ENCODE measurements around the gene DKK2. TPM values are rescaled to one million over a fixed set of nuclear protein-coding genes. Genes with fewer than 3 reads are reported as not detected.
A peak's percentile ranks its signal among the peaks of the same experiment; 100 is the strongest.

Gene DKK2
- not detected in 2 replicates for total RNA-seq

GRCh38 chr4:107035819-107036583, at the start of gene DKK2:
Gene DKK2, minus strand, starts transcription at chr4:107036313. Its CDS starts 722 bp downstream, at chr4:107035591.
- Mint-ChIP-seq H3K36me3 (ENCODE audit: low read depth) (no peaks in the 10 kb centered on the region), H3K27me3 (peaks cover 61% of the 10 kb centered on the region), H3K27ac (peak within 1 kb of the TSS; percentile 62), H3K9me3 (peaks cover 6% of the 10 kb centered on the region), H3K4me3 (peak within 1 kb of the TSS; percentile 84), H3K4me1 (peaks cover 23% of the 10 kb centered on the region)
- DNase-seq, result peak; percentile 58
- intact Hi-C loops (cut with micrococcal nuclease), result no loop called here

GRCh38 chr4:107077192-107077591, 41.1 kb upstream of the DKK2 start:
- no peaks in the 10 kb centered on the region for H3K4me1 Mint-ChIP-seq
- no peak overlapping the region for H3K4me3 Mint-ChIP-seq

GRCh38 chr4:107072836-107073736, 37.0 kb upstream of the DKK2 start:
- H3K27ac Mint-ChIP-seq, result no peak overlapping the region
- H3K9me3 Mint-ChIP-seq, result no peaks in the 10 kb centered on the region
- intact Hi-C loops (cut with micrococcal nuclease), result no loop called here
- H3K36me3 Mint-ChIP-seq (ENCODE audit: low read depth), result no peaks in the 10 kb centered on the region
- DNase-seq, result no peak
- H3K27me3 Mint-ChIP-seq, result no peaks in the 10 kb centered on the region
- no peak overlapping the region for H3K4me3 Mint-ChIP-seq
- no peaks in the 10 kb centered on the region for H3K4me1 Mint-ChIP-seq

More at GRCh38 chr4:107077192-107077591, 41.1 kb upstream of the DKK2 start:
- H3K27me3 Mint-ChIP-seq, result no peaks in the 10 kb centered on the region
- intact Hi-C loops (cut with micrococcal nuclease), result no loop called here
- H3K36me3 Mint-ChIP-seq (ENCODE audit: low read depth), result no peaks in the 10 kb centered on the region
- no peaks in the 10 kb centered on the region for H3K9me3 Mint-ChIP-seq
- no peak for DNase-seq
- H3K27ac Mint-ChIP-seq, result no peak overlapping the region

GRCh38 chr4:107071108-107071507, 35.0 kb upstream of the DKK2 start:
- Mint-ChIP-seq H3K36me3 (ENCODE audit: low read depth) (no peaks in the 10 kb centered on the region), H3K4me1 (no peaks in the 10 kb centered on the region), H3K4me3 (no peak overlapping the region), H3K9me3 (no peaks in the 10 kb centered on the region), H3K27ac (no peak overlapping the region), H3K27me3 (no peaks in the 10 kb centered on the region)
- DNase-seq, result no peak
- intact Hi-C loops (cut with micrococcal nuclease), result no loop called here

- intact Hi-C loops (cut with micrococcal nuclease), result no loop called here
- Mint-ChIP-seq H3K4me1 (no peaks in the 10 kb centered on the region), H3K27ac (no peak overlapping the region), H3K27me3 (no peaks in the 10 kb centered on the region), H3K4me3 (no peak overlapping the region), H3K36me3 (ENCODE audit: low read depth) (no peaks in the 10 kb centered on the region), H3K9me3 (no peaks in the 10 kb centered on the region)
- no peak for DNase-seq
Measured at GRCh38 chr4:107069049-107069448, 32.9 kb upstream of the DKK2 start.

DNA sequence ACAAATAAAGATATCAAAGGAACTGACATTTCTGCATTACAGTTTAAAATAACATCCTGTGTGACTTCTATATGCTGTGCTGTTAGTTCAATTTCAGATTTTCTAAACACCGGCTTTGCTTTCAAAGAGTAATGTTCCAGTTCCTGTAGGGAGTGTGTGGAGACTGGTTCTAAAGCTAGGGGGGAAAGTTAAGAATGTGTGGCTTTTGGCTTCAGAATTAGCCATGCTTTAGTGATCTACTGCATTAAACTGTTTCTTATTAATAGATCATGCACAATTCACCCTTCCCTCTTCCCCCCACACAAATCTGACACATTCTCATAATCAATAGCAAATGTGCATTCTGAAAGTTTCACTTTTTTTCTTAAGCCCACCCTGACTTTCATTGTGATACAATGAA, 32.0 kb upstream of the DKK2 start:
- Mint-ChIP-seq H3K27me3 (no peaks in the 10 kb centered on the region), H3K4me3 (no peak overlapping the region), H3K36me3 (ENCODE audit: low read depth) (no peaks in the 10 kb centered on the region), H3K4me1 (no peaks in the 10 kb centered on the region), H3K9me3 (no peaks in the 10 kb centered on the region), H3K27ac (no peak overlapping the region)
- intact Hi-C loops (cut with micrococcal nuclease), result no loop called here
- DNase-seq, result no peak

GRCh38 chr4:107066621-107067020, 30.5 kb upstream of the DKK2 start:
- H3K4me3 Mint-ChIP-seq, result no peak overlapping the region
- no peaks in the 10 kb centered on the region for H3K9me3 Mint-ChIP-seq
- no peak for DNase-seq
- intact Hi-C loops (cut with micrococcal nuclease), result no loop called here
- H3K27me3 Mint-ChIP-seq, result no peaks in the 10 kb centered on the region
- no peaks in the 10 kb centered on the region for H3K36me3 Mint-ChIP-seq (ENCODE audit: low read depth)
- H3K4me1 Mint-ChIP-seq, result no peaks in the 10 kb centered on the region
- H3K27ac Mint-ChIP-seq, result no peak overlapping the region

GRCh38 chr4:107065201-107065600, 29.1 kb upstream of the DKK2 start:
- Mint-ChIP-seq H3K4me1 (no peaks in the 10 kb centered on the region), H3K9me3 (no peaks in the 10 kb centered on the region), H3K36me3 (ENCODE audit: low read depth) (no peaks in the 10 kb centered on the region), H3K4me3 (no peak overlapping the region), H3K27me3 (no peaks in the 10 kb centered on the region), H3K27ac (no peak overlapping the region)
- intact Hi-C loops (cut with micrococcal nuclease), result no loop called here
- no peak for DNase-seq

- intact Hi-C loops (cut with micrococcal nuclease), result no loop called here
- no peaks in the 10 kb centered on the region for H3K9me3 Mint-ChIP-seq
- H3K4me3 Mint-ChIP-seq, result no peak overlapping the region
- no peaks in the 10 kb centered on the region for H3K27me3 Mint-ChIP-seq
- H3K27ac Mint-ChIP-seq, result no peak overlapping the region
- no peak for DNase-seq
- H3K36me3 Mint-ChIP-seq (ENCODE audit: low read depth), result no peaks in the 10 kb centered on the region
- no peaks in the 10 kb centered on the region for H3K4me1 Mint-ChIP-seq
Measured at GRCh38 chr4:107060388-107060787, 24.3 kb upstream of the DKK2 start.

DNA sequence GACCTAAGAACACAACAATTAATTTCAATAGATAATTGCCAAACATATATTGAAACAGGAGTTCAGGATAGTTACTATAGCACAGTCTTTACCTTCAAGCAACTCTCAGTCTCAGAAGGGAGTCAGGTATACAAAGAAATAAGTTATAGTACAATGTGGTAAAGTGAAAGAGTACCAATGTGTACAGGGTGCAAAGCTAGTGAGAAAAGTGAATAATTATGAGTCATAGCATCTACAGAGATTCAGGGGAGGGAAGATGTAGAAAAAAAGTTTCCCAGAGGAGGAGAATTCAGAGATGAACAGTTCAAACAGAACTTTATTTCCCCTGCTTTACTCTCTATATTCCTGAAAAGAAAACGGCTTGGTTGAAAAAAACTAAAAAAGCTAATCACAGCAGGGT, 22.7 kb upstream of the DKK2 start:
- no peaks in the 10 kb centered on the region for H3K36me3 Mint-ChIP-seq (ENCODE audit: low read depth)
- H3K27ac Mint-ChIP-seq, result no peak overlapping the region
- no peak for DNase-seq
- H3K4me1 Mint-ChIP-seq, result no peaks in the 10 kb centered on the region
- no peaks in the 10 kb centered on the region for H3K27me3 Mint-ChIP-seq
- H3K4me3 Mint-ChIP-seq, result no peak overlapping the region
- intact Hi-C loops (cut with micrococcal nuclease), result no loop called here
- no peaks in the 10 kb centered on the region for H3K9me3 Mint-ChIP-seq

DNA sequence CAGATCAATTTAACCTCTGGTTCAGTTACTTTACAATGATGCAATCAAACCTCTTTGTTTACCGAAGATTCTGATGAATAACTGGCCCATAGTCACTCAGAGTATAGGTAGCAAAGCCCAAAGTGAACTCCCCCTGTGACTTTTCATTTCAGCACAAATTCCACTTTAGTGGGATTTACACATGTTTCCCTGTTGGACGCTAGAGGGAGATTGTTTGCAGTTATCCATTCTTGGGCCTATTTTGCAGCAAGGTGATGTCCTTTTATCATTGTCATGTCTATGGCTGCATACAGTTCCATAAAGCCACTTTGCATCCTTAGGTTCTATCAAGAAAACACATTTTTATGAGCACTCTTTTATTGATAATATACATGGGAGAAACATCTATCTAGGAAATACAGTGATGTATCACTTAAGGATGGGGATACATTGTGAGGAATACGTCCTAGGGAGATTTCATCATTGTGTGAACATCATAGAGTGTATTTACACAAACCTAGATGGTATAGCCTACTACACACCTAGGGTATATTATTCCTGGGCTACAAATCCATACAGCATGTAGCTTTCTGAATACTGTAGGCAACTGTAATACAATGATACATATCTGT, 14.5 kb upstream of the DKK2 start:
- Mint-ChIP-seq H3K36me3 (ENCODE audit: low read depth) (no peaks in the 10 kb centered on the region), H3K27ac (no peak overlapping the region), H3K27me3 (no peaks in the 10 kb centered on the region), H3K4me3 (no peak overlapping the region), H3K9me3 (no peaks in the 10 kb centered on the region), H3K4me1 (no peaks in the 10 kb centered on the region)
- intact Hi-C loops (cut with micrococcal nuclease), result no loop called here
- no peak for DNase-seq

- H3K9me3 Mint-ChIP-seq, result no peaks in the 10 kb centered on the region
- H3K27ac Mint-ChIP-seq, result no peak overlapping the region
- no peaks in the 10 kb centered on the region for H3K27me3 Mint-ChIP-seq
- no peak for DNase-seq
- no peaks in the 10 kb centered on the region for H3K4me1 Mint-ChIP-seq
- no peak overlapping the region for H3K4me3 Mint-ChIP-seq
- intact Hi-C loops (cut with micrococcal nuclease), result no loop called here
- H3K36me3 Mint-ChIP-seq (ENCODE audit: low read depth), result no peaks in the 10 kb centered on the region
Measured at GRCh38 chr4:107046261-107046660, 10.1 kb upstream of the DKK2 start.

GRCh38 chr4:107044170-107044569, 8.1 kb upstream of the DKK2 start:
- Mint-ChIP-seq H3K4me1 (no peaks in the 10 kb centered on the region), H3K27me3 (peaks cover 3% of the 10 kb centered on the region), H3K27ac (no peak overlapping the region), H3K9me3 (no peaks in the 10 kb centered on the region), H3K36me3 (ENCODE audit: low read depth) (no peaks in the 10 kb centered on the region), H3K4me3 (no peak overlapping the region)
- DNase-seq, result no peak
- intact Hi-C loops (cut with micrococcal nuclease), result no loop called here

DNA sequence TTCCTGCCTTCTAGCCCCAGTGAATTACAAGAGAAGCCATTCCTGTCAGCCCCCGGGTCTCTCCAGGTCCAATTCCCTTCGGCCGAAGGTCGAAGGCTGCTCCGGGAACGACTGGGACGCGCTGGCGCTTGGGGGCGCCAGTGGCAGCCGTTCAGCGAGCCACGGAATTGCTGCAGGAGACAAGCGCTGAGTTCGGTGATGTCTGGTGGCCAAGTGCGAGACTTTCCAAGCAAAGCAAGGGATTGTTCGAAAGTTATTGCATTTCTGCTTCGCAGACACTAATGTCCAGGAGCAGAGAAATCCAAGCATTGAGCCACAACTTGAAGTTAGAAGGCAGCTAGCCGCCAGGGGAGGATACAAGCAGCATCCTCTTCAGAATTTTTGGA, 1.1 kb upstream of the DKK2 start:
- H3K9me3 Mint-ChIP-seq, result peaks cover 6% of the 10 kb centered on the region
- H3K4me3 Mint-ChIP-seq, result no peak overlapping the region
- intact Hi-C loops (cut with micrococcal nuclease), result no loop called here
- H3K27me3 Mint-ChIP-seq, result peaks cover 61% of the 10 kb centered on the region
- peaks cover 23% of the 10 kb centered on the region for H3K4me1 Mint-ChIP-seq
- no peaks in the 10 kb centered on the region for H3K36me3 Mint-ChIP-seq (ENCODE audit: low read depth)
- H3K27ac Mint-ChIP-seq, result no peak overlapping the region
- peak; percentile 58 for DNase-seq
